Rectal smooth muscle tissue (tissue), 1 donor: ENCODE data around the gene PHF5A.

Experiments
- H3K27ac ChIP-seq: one replicate; pipeline ENCODE4 v1.7.0; 2013; ENCODE audit warnings: low read depth, low read length, inconsistent platforms
- H3K27me3 ChIP-seq: one replicate; pipeline ENCODE4 v1.7.0; 2013; ENCODE audit warnings: low read length; ENCODE audit not compliant: control insufficient read depth, insufficient read depth
- H3K36me3 ChIP-seq: one replicate; pipeline ENCODE4 v1.7.0; 2013; ENCODE audit warnings: low read length; ENCODE audit not compliant: control insufficient read depth, insufficient read depth
- H3K4me1 ChIP-seq: one replicate; pipeline ENCODE4 v1.7.0; 2013; ENCODE audit warnings: low read length; ENCODE audit not compliant: control insufficient read depth, insufficient read depth
- H3K4me3 ChIP-seq: one replicate; pipeline ENCODE4 v1.7.0; 2013; ENCODE audit warnings: low read length
- H3K9ac ChIP-seq: one replicate; pipeline ENCODE4 v1.7.0; 2013; ENCODE audit warnings: low read length

Gene PHF5A

GRCh38 chr22:41468381-41469217 lies at the start of gene PHF5A, which contains the start of gene ACO2:
PHF5A (minus strand) TSS chr22:41468692; CDS start chr22:41468653, 39 bp downstream.
ACO2 (plus strand) TSS chr22:41469117; CDS start chr22:41469147, 30 bp downstream.
- Histone ChIP-seq H3K9ac (peak within 1 kb of the TSS; percentile 88), H3K4me3 (peak within 1 kb of the TSS; percentile 93), H3K4me1 (peaks cover 11% of the 10 kb centered on the region), H3K27ac (peak within 1 kb of the TSS; percentile 98), H3K36me3 (peaks cover 26% of the 10 kb centered on the region), H3K27me3 (no peaks in the 10 kb centered on the region)

- Histone ChIP-seq H3K27me3 (no peaks in the 10 kb centered on the region), H3K4me1 (no peaks in the 10 kb centered on the region), H3K4me3 (no peak overlapping the region), H3K27ac (no peak overlapping the region), H3K36me3 (peaks cover 43% of the 10 kb centered on the region), H3K9ac (no peak overlapping the region)
Measured at GRCh38 chr22:41518048-41518347, 49.5 kb upstream of the PHF5A start.

GRCh38 chr22:41517172-41518047 lies 48.9 kb upstream of the PHF5A start:
- Histone ChIP-seq H3K27me3 (no peaks in the 10 kb centered on the region), H3K4me1 (no peaks in the 10 kb centered on the region), H3K9ac (no peak overlapping the region), H3K4me3 (no peak overlapping the region), H3K27ac (no peak overlapping the region), H3K36me3 (peaks cover 45% of the 10 kb centered on the region)

- H3K27ac ChIP-seq, result no peak overlapping the region
- peaks cover 4% of the 10 kb centered on the region for H3K4me1 ChIP-seq
- H3K36me3 ChIP-seq, result peaks cover 42% of the 10 kb centered on the region
- H3K27me3 ChIP-seq, result no peaks in the 10 kb centered on the region
- no peak overlapping the region for H3K4me3 ChIP-seq
- no peak overlapping the region for H3K9ac ChIP-seq
Measured at GRCh38 chr22:41516462-41516861, 48.0 kb upstream of the PHF5A start.

GRCh38 chr22:41513391-41513790 lies 44.9 kb upstream of the PHF5A start:
- Histone ChIP-seq H3K9ac (no peak overlapping the region), H3K27ac (no peak overlapping the region), H3K4me1 (peaks cover 6% of the 10 kb centered on the region), H3K27me3 (no peaks in the 10 kb centered on the region), H3K36me3 (peaks cover 40% of the 10 kb centered on the region), H3K4me3 (no peak overlapping the region)

GRCh38 chr22:41512421-41513194 lies 44.1 kb upstream of the PHF5A start:
- Histone ChIP-seq H3K4me3 (no peak overlapping the region), H3K36me3 (peaks cover 45% of the 10 kb centered on the region), H3K4me1 (peaks cover 6% of the 10 kb centered on the region), H3K9ac (no peak overlapping the region), H3K27me3 (no peaks in the 10 kb centered on the region), H3K27ac (no peak overlapping the region)

- H3K9ac ChIP-seq, result no peak overlapping the region
- no peak overlapping the region for H3K27ac ChIP-seq
- peaks cover 47% of the 10 kb centered on the region for H3K36me3 ChIP-seq
- no peak overlapping the region for H3K4me3 ChIP-seq
- peaks cover 6% of the 10 kb centered on the region for H3K4me1 ChIP-seq
- H3K27me3 ChIP-seq, result no peaks in the 10 kb centered on the region
Measured at GRCh38 chr22:41511521-41511968, 43.1 kb upstream of the PHF5A start.

GRCh38 chr22:41508770-41509170 lies 40.3 kb upstream of the PHF5A start:
- peaks cover 6% of the 10 kb centered on the region for H3K4me1 ChIP-seq
- H3K27me3 ChIP-seq, result no peaks in the 10 kb centered on the region
- no peak overlapping the region for H3K27ac ChIP-seq
- H3K4me3 ChIP-seq, result no peak overlapping the region
- H3K9ac ChIP-seq, result no peak overlapping the region
- peaks cover 33% of the 10 kb centered on the region for H3K36me3 ChIP-seq

- H3K9ac ChIP-seq, result no peak overlapping the region
- H3K4me1 ChIP-seq, result peaks cover 6% of the 10 kb centered on the region
- no peaks in the 10 kb centered on the region for H3K27me3 ChIP-seq
- H3K27ac ChIP-seq, result no peak overlapping the region
- H3K36me3 ChIP-seq, result peaks cover 22% of the 10 kb centered on the region
- H3K4me3 ChIP-seq, result no peak overlapping the region
Measured at GRCh38 chr22:41507330-41508063, 39.0 kb upstream of the PHF5A start.

- H3K9ac ChIP-seq, result no peak overlapping the region
- H3K27me3 ChIP-seq, result no peaks in the 10 kb centered on the region
- H3K4me3 ChIP-seq, result no peak overlapping the region
- H3K4me1 ChIP-seq, result no peaks in the 10 kb centered on the region
- peaks cover 31% of the 10 kb centered on the region for H3K36me3 ChIP-seq
- H3K27ac ChIP-seq, result no peak overlapping the region
Measured at GRCh38 chr22:41505511-41506220, 37.2 kb upstream of the PHF5A start.

- Histone ChIP-seq H3K27ac (no peak overlapping the region), H3K4me1 (no peaks in the 10 kb centered on the region), H3K27me3 (no peaks in the 10 kb centered on the region), H3K9ac (no peak overlapping the region), H3K4me3 (no peak overlapping the region), H3K36me3 (peaks cover 31% of the 10 kb centered on the region)
Measured at GRCh38 chr22:41504816-41505215, 36.3 kb upstream of the PHF5A start.
